Stimulated activated effector memory CD8-positive, alpha-beta T cell treated with anti-CD3 and anti-CD28 coated beads, Interleukin-12 subunit alpha, Interleukin-12 subunit beta, amount 100 ng/mL, for 72 hours (primary cell): ENCODE data around the gene ARAP2.

Experiments used
- ATAC-seq: fragments of 150-1000 bp; cut with Tn5 transposase; 2 replicates; pipeline ENCODE4 v1.10.0; 2021
- DNase-seq, 2 donors: peaks; one replicate each; pipeline ENCODE4 v3.0.0; 2021 to 2022; ENCODE audit warnings: low spot score in 2 of 2
- H3K27ac Mint-ChIP-seq: one replicate; pipeline ENCODE4 v1.8.0; 2022; ENCODE audit warnings: mild to moderate bottlenecking, mixed read lengths
- H3K36me3 Mint-ChIP-seq: one replicate; pipeline ENCODE4 v1.8.0; 2022; ENCODE audit warnings: mild to moderate bottlenecking, mixed read lengths
- H3K4me1 Mint-ChIP-seq: one replicate; pipeline ENCODE4 v1.8.0; 2022; ENCODE audit warnings: mixed read lengths
- H3K4me3 Mint-ChIP-seq: one replicate; pipeline ENCODE4 v1.8.0; 2022; ENCODE audit warnings: mild to moderate bottlenecking, mixed read lengths
- H3K9me3 Mint-ChIP-seq: one replicate; pipeline ENCODE4 v1.8.0; 2022; ENCODE audit warnings: mixed read lengths

The ARAP2 gene

DNA sequence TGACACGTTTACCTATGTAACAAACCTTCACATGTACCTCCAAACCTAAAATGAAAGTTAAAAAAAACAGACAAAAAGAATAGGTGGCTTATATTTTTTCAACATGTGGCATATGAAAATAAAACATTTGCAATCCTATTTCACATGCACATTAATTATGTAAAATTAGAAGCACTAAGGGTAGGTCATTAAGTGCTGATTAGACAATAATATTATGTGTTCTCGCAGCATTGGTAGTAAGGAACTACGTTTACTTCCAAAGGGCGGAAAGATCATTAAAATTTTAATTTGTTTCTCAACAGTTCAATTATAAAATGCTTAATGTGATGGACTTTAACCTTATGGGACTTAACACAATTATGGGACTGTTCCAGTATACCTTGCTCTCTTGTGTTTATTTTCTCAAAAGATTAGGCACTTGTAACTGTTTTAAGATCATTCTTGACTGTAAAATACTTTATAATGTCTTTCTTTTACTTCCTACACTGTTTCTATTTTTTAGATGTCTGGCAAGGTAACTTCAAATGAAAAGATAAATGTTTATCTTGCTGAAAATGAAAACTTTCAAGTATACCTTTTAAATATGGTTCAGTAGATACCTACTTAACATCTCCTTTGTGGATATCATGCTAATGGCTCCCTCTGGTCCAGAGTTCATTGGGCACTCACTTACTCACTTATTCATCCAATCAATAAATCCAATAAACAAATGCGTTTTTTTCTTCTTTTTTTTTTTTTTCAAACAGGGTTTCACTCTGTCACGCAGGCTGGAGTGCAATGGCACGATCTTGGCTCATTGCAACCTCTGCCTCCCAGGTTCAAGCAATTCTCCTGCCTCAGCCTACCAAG lies 202.0 kb downstream of the ARAP2 start:
- Mint-ChIP-seq H3K36me3 (no peaks in the 10 kb centered on the region), H3K9me3 (no peaks in the 10 kb centered on the region), H3K27ac (no peak overlapping the region), H3K4me1 (no peaks in the 10 kb centered on the region), H3K4me3 (no peak overlapping the region)
- ATAC-seq: no peak
- no peak for DNase-seq

DNA sequence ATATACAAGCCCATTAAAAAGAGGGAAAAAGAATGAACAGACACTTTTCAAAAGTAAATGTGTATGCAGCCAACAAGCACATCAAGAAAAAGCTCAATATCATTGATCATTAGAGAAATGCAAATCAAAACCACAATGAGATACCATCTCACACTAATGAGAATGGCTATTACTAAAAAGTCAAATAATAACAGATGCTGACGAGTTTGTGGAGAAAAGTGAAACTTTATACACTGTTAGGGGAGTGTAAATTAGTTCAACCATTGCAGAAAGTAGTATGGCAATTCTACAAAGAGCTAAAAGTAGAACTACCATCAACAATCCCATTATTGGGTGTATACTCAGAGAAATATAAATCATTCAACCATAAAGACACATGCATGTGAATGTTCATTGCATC lies 203.0 kb downstream of the ARAP2 start:
- Mint-ChIP-seq H3K36me3 (no peaks in the 10 kb centered on the region), H3K9me3 (no peaks in the 10 kb centered on the region), H3K4me1 (no peaks in the 10 kb centered on the region), H3K4me3 (no peak overlapping the region), H3K27ac (no peak overlapping the region)
- ATAC-seq: no peak
- no peak for DNase-seq

- Mint-ChIP-seq H3K27ac (no peak overlapping the region), H3K36me3 (no peaks in the 10 kb centered on the region), H3K9me3 (no peaks in the 10 kb centered on the region), H3K4me1 (no peaks in the 10 kb centered on the region), H3K4me3 (no peak overlapping the region)
- ATAC-seq (no peak), DNase-seq (no peak)
Measured at GRCh38 chr4:36039026-36039425, 205.3 kb downstream of the ARAP2 start.

DNA sequence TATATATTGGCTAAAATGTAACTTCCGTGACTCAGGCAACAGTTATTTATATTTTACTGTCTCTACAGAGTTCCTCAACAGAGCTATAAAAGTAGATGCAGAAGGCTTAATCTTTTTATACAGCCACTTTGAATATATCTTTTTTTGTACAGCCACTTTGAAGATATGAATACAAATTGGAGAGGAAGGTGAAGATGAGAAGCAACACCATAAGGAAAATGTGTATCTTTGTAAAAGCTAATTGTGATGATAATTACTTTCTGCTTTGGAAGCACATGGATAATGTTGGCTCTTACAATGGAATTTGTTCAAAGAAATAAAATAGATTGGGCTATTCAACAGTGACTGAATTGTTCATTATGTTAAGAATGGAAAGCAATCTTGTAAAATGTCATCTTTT lies 205.8 kb downstream of the ARAP2 start:
- Mint-ChIP-seq H3K4me3 (no peak overlapping the region), H3K4me1 (no peaks in the 10 kb centered on the region), H3K27ac (no peak overlapping the region), H3K36me3 (no peaks in the 10 kb centered on the region), H3K9me3 (no peaks in the 10 kb centered on the region)
- no peak for DNase-seq
- ATAC-seq: no peak

- Mint-ChIP-seq H3K27ac (no peak overlapping the region), H3K4me1 (no peaks in the 10 kb centered on the region), H3K36me3 (no peaks in the 10 kb centered on the region), H3K9me3 (peaks cover 5% of the 10 kb centered on the region), H3K4me3 (no peak overlapping the region)
- DNase-seq (no peak), ATAC-seq (no peak)
Measured at GRCh38 chr4:36037127-36037526, 207.2 kb downstream of the ARAP2 start.

- H3K9me3 Mint-ChIP-seq: peaks cover 5% of the 10 kb centered on the region
- no peak for ATAC-seq
- H3K27ac Mint-ChIP-seq: no peak overlapping the region
- H3K4me1 Mint-ChIP-seq: no peaks in the 10 kb centered on the region
- H3K36me3 Mint-ChIP-seq: no peaks in the 10 kb centered on the region
- H3K4me3 Mint-ChIP-seq: no peak overlapping the region
- no peak for DNase-seq
Measured at GRCh38 chr4:36029951-36030350, 214.4 kb downstream of the ARAP2 start.

- no peak for DNase-seq
- Mint-ChIP-seq H3K4me3 (no peak overlapping the region), H3K9me3 (no peaks in the 10 kb centered on the region), H3K36me3 (no peaks in the 10 kb centered on the region), H3K27ac (no peak overlapping the region), H3K4me1 (no peaks in the 10 kb centered on the region)
- ATAC-seq: no peak
Measured at GRCh38 chr4:36027203-36027602, 217.1 kb downstream of the ARAP2 start.

DNA sequence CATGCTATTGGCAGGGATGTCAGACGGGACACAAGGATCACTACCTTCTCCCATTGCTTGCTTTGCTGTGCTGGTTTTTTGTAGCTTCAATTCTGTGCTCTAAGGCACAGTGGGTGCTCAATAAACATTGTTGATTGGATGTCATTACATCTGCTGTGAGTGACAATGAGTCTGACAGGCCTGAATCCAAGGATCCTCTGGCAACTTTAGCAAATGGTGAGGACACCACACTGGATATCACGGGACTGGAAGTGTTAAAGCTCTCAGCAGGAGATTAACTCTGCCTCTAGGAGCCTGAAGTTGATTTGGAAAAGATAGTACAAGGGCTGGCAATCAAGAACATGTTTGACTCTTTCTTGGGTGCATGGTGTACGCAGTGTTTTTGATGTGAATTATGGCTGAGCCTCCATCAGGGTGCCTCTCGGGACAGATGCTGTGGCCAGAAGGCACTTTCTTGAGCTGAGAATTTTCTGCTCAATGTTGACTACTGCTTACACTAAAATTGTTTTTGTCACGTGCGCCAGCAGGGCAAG lies 217.9 kb downstream of the ARAP2 start:
- no peak overlapping the region for H3K4me3 Mint-ChIP-seq
- H3K4me1 Mint-ChIP-seq: no peaks in the 10 kb centered on the region
- H3K27ac Mint-ChIP-seq: no peak overlapping the region
- DNase-seq (no peak), ATAC-seq (no peak)
- no peaks in the 10 kb centered on the region for H3K36me3 Mint-ChIP-seq
- no peaks in the 10 kb centered on the region for H3K9me3 Mint-ChIP-seq

GRCh38 chr4:36024901-36025660 lies 219.2 kb downstream of the ARAP2 start:
- H3K27ac Mint-ChIP-seq: no peak overlapping the region
- H3K36me3 Mint-ChIP-seq: no peaks in the 10 kb centered on the region
- no peaks in the 10 kb centered on the region for H3K9me3 Mint-ChIP-seq
- DNase-seq: no peak
- H3K4me3 Mint-ChIP-seq: no peak overlapping the region
- H3K4me1 Mint-ChIP-seq: no peaks in the 10 kb centered on the region
- no peak for ATAC-seq

DNA sequence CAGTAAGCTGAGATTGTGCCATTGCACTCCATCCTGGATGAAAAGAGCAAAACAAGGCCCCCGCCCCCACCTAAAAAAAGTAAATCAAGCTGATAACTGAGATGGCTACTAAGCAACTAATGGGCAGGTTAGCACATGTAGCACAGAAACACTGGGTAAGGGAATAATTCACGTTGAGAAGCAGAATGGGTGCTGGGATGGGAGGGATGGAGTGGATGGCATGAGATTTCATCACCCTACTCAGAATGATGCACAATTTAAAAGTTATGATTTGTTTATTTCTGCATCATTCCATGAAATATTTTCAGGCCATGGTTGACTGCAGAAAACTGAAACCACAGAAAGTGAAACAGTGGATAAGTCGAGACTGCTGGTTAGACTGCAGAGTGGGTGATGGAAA lies 224.0 kb downstream of the ARAP2 start:
- no peaks in the 10 kb centered on the region for H3K4me1 Mint-ChIP-seq
- no peaks in the 10 kb centered on the region for H3K9me3 Mint-ChIP-seq
- ATAC-seq (no peak), DNase-seq (no peak)
- no peak overlapping the region for H3K4me3 Mint-ChIP-seq
- H3K27ac Mint-ChIP-seq: no peak overlapping the region
- H3K36me3 Mint-ChIP-seq: no peaks in the 10 kb centered on the region
